Measurements from ENCODE around the gene PRKRA.
A peak's percentile ranks its signal among the peaks of the same experiment; 100 is the strongest.

PRKRA gene

DNA sequence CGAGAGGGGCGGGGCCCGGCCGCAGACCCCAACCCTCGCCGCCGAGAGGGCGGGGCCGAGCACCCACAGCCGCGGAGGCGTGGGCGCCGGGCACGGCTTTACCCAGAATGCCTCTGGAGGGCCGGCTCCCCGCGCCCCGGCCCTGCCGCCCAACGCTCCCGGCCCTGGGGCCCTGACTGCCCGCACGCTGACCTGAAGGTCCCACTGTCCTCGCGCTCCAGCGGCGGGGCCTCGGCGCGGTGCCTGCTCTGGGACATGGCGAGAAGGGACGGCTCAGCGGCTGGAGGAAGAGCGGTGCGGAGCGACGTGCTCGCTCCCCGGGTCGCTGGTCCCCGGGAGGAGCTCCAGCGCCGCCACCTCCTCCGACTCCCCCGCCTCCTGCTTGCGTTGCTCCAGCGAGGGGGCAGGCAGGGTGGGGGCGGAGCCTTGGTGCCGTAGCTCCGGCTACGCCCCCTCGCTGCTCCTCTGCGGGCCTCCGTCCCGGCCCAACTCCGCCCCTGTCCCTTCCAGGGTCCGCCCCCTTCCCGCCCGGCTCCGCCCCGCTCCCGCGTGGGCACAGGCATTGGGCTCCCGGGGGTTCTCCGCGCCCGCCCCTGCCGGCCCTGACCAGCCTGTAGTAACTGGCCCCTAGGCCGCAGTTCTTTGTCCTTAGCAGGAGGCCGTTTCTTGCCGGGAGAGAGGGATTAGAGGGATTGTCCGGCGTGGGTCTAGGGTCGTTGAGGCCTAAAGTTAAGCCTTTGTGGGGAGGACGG is at the start of gene PRKRA, which contains the start of gene PJVK:
Gene PRKRA (minus strand): TSS at position 402 of the 752 bp plus-strand sequence. CDS start 145 bp downstream, at position 257.
Gene PJVK (plus strand): TSS at position 605 of the 752 bp plus-strand sequence. CDS start 2,032 bp downstream, outside the sequence.
- Histone ChIP-seq H3K9me3 (ENCODE audit: control insufficient read depth, low read length) (no peaks in the 10 kb centered on the region), H3K27me3 (ENCODE audit: control insufficient read depth, insufficient read depth, low read length) (no peaks in the 10 kb centered on the region), H3K9ac (peak within 1 kb of the TSS; percentile 92), H2AFZ (peak within 1 kb of the TSS; percentile 98), H3K36me3 (ENCODE audit: control insufficient read depth, insufficient read depth, low read length) (no peaks in the 10 kb centered on the region), H3K79me2 (peaks cover under 1% of the 10 kb centered on the region), H3K27ac (peak within 1 kb of the TSS; percentile 97), H3K4me1 (peaks cover 19% of the 10 kb centered on the region), H3K4me2 (ENCODE audit: low read length) (peak within 1 kb of the TSS; percentile 85), H3K4me3 (ENCODE audit: low read depth, low read length) (peak within 1 kb of the TSS; percentile 82)
- TF ChIP-seq, protein P1, sequence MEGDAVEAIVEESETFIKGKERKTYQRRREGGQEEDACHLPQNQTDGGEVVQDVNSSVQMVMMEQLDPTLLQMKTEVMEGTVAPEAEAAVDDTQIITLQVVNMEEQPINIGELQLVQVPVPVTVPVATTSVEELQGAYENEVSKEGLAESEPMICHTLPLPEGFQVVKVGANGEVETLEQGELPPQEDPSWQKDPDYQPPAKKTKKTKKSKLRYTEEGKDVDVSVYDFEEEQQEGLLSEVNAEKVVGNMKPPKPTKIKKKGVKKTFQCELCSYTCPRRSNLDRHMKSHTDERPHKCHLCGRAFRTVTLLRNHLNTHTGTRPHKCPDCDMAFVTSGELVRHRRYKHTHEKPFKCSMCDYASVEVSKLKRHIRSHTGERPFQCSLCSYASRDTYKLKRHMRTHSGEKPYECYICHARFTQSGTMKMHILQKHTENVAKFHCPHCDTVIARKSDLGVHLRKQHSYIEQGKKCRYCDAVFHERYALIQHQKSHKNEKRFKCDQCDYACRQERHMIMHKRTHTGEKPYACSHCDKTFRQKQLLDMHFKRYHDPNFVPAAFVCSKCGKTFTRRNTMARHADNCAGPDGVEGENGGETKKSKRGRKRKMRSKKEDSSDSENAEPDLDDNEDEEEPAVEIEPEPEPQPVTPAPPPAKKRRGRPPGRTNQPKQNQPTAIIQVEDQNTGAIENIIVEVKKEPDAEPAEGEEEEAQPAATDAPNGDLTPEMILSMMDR (IDR thresholded peaks at IDR 0.05) = peak; percentile 6

DNA sequence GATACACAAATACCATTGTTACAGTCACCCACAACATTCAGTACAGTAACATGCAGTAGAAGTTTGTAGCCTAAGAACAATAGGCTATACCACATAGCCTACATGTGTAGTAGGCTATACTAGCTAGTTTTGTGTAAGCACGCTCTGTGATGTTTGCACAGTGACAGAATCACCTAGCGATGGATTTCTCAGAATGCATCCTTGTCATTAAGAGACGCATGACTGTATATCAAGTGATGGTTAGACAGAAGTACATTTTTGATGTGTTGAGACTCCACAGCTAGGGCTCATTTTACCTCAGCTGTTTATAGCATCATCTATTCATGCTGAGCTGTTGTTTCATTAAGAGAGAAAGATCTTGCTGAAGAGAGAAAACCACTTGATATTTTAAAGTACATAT is 48.7 kb upstream of the PRKRA start:
- Histone ChIP-seq H3K4me1 (no peaks in the 10 kb centered on the region), H3K36me3 (ENCODE audit: control insufficient read depth, insufficient read depth, low read length) (no peaks in the 10 kb centered on the region), H3K9ac (no peak overlapping the region), H3K4me2 (ENCODE audit: low read length) (no peak overlapping the region), H2AFZ (no peak overlapping the region), H3K4me3 (ENCODE audit: low read depth, low read length) (no peak overlapping the region), H3K79me2 (peaks cover 2% of the 10 kb centered on the region), H3K27ac (no peak overlapping the region), H3K9me3 (ENCODE audit: control insufficient read depth, low read length) (no peaks in the 10 kb centered on the region), H3K27me3 (ENCODE audit: control insufficient read depth, insufficient read depth, low read length) (no peaks in the 10 kb centered on the region)
- TF ChIP-seq, protein P1 (IDR thresholded peaks at IDR 0.05) = no peak

DNA sequence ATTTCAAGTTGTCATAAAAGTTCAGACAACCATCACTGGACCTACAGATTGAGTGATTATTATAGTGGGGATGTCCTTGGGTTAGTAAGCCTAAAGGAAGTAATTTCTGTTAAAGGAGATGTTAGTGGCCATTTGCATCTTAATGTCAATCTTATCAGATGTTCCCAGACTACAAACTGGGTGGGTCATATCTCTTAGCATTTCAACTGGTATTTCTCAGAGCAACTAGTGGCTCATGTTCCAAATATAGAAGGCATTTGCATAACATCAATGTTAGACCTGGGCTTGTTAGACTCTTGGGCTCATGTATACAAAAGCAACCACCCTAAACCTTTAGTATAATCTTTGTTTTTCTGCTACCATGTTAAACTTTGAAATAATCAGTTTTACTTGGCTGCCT is 47.2 kb upstream of the PRKRA start:
- TF ChIP-seq, protein P1 (IDR thresholded peaks at IDR 0.05) = no peak
- Histone ChIP-seq H3K79me2 (peaks cover 2% of the 10 kb centered on the region), H3K4me2 (ENCODE audit: low read length) (no peak overlapping the region), H3K36me3 (ENCODE audit: control insufficient read depth, insufficient read depth, low read length) (no peaks in the 10 kb centered on the region), H3K4me1 (no peaks in the 10 kb centered on the region), H3K9me3 (ENCODE audit: control insufficient read depth, low read length) (no peaks in the 10 kb centered on the region), H3K27me3 (ENCODE audit: control insufficient read depth, insufficient read depth, low read length) (no peaks in the 10 kb centered on the region), H3K4me3 (ENCODE audit: low read depth, low read length) (no peak overlapping the region), H3K27ac (no peak overlapping the region), H2AFZ (no peak overlapping the region), H3K9ac (no peak overlapping the region)

DNA sequence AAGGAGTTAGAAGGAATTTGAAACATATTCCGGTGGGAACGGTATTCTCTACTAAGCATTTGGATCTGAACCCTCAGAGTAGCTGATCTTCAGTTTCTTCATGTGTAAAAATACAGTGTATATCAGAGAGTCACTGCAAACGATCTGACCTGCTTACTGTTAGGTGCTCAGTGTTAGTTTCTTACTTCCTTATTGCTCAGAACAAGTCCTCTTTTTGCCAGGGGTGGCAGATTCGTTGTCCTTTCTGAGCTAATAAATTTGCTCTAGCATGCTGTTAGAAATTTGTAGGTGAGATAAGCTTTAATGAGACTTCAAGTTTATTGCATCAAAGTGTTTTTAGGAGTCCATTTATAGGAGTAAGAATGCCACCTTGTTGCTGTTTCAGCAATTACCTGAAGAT is 45.1 kb upstream of the PRKRA start:
- Histone ChIP-seq H3K4me2 (ENCODE audit: low read length) (no peak overlapping the region), H3K9me3 (ENCODE audit: control insufficient read depth, low read length) (no peaks in the 10 kb centered on the region), H3K27ac (no peak overlapping the region), H3K9ac (no peak overlapping the region), H3K4me3 (ENCODE audit: low read depth, low read length) (no peak overlapping the region), H3K27me3 (ENCODE audit: control insufficient read depth, insufficient read depth, low read length) (no peaks in the 10 kb centered on the region), H3K79me2 (peaks cover under 1% of the 10 kb centered on the region), H3K36me3 (ENCODE audit: control insufficient read depth, insufficient read depth, low read length) (no peaks in the 10 kb centered on the region), H2AFZ (no peak overlapping the region), H3K4me1 (no peaks in the 10 kb centered on the region)
- TF ChIP-seq, protein P1 (IDR thresholded peaks at IDR 0.05) = no peak

DNA sequence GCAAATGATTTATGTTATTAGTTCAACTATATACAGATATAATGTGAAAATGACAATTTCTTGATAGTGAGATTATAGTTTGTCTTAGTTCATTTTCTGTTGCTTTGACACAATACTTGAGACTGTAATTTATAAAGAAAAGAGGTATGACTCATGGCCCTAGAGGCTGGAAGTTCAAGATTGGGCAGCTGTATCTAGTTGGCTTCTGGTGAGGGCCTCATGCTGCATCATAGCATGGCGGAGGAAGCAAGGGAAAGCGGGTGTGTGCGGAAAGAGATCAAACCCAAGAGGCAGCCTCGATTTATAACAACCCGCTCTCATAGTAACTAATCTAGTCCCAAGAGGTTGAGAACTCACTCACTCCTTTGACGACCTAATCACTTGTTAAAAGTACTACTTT is 40.6 kb upstream of the PRKRA start:
- H3K4me1 ChIP-seq = no peaks in the 10 kb centered on the region
- no peaks in the 10 kb centered on the region for H3K9me3 ChIP-seq (ENCODE audit: control insufficient read depth, low read length)
- H3K4me2 ChIP-seq (ENCODE audit: low read length) = no peak overlapping the region
- H3K9ac ChIP-seq = no peak overlapping the region
- no peak overlapping the region for H3K4me3 ChIP-seq (ENCODE audit: low read depth, low read length)
- no peaks in the 10 kb centered on the region for H3K27me3 ChIP-seq (ENCODE audit: control insufficient read depth, insufficient read depth, low read length)
- H3K79me2 ChIP-seq = no peaks in the 10 kb centered on the region
- no peak overlapping the region for H2AFZ ChIP-seq
- H3K27ac ChIP-seq = no peak overlapping the region
- TF ChIP-seq, protein P1 (IDR thresholded peaks at IDR 0.05) = no peak
- no peaks in the 10 kb centered on the region for H3K36me3 ChIP-seq (ENCODE audit: control insufficient read depth, insufficient read depth, low read length)

All from parathyroid adenoma (tissue), 2 donors.